HG03039 (cell line): ENCODE results near the gene MOSMO.
"Not testable (repeated sequence)": the region's sequence is repeated elsewhere in the genome, so short reads cannot be mapped to it uniquely, and the experiment has no call there.

Experiments used
- ATAC-seq: cut with Tn5 transposase; IDR thresholded peaks from one replicate; pipeline ENCODE4 v1.9.1; 2021; ENCODE audit warnings: mild to moderate bottlenecking, moderate library complexity; ENCODE audit not compliant: unreplicated experiment

Gene MOSMO

DNA sequence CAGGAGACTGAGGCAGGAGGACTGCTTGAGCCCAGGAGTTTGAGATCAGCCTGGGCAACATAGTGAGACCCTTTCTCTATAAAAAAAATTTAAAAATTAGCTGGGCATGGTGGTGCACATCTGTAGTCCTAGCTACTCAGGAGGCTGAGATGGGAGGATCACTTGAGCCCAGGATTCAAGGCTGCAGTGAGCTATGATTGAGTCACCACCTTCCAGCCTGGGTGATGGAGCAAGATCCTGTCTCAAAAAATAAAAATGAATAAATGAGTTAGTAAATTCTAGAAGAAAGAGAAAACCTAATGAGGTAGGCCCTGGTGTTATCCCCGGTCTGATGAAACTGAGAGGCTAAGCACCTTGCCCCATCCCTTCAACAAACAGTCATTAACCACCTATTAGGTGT, 5.9 kb upstream of the MOSMO start:
- not testable (repeated sequence) for ATAC-seq

DNA sequence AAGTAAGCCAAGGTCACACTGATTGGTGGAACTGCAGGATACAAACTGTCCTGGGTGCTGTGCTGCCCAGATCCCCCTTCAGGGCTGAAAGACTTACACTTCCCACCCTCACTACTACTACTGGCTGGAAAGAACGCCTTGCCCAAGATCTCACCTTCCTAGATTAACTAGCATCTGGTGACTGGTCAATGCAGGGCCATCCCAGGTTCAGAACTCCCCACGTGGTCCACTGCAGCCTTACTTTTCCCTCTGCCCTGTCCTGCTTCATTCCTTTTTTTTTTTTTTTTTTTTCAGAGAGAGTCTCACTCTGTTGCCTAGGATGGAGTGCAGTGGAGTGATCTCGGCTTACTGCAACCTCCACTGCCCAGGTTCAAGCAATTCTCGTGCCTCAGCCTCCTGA, 4.7 kb upstream of the MOSMO start:
- no peak for ATAC-seq

DNA sequence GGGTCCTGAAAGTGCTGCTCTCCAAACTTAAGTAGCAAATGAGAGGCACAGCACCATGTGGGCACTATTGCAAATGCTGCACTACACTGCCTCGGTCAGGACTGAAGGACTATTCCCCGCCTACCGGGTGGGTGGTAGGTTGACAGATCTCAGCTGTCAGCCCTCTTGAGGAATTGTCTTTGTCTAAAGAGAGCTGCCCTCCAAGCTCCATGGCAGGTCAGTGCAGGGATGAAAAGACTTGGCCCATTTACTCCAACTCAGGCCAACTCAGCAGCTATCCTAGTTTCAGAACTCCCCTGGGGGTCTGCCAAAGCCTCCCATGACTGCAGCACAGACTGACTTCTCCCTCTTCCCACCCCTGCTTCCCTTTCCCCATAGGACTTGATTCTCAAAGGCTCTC, 3.6 kb upstream of the MOSMO start:
- no peak for ATAC-seq

DNA sequence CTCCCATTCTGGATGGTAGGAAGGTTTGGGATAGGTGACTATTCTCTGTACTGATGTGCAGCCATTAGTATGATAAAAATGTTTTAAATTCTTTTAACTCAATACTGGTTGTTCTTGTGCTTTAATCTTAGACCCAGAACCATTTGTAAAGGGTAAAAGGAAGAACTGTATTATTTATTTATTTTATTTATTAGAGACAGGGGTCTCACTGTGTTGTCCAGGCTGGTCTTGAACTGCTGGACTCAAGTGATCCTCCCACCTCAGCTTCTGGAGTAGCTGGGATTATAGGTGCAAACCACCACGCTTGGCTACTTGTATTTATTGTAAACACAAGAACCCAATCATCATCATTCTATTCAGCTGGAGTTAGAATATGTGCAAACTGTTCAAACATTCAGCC, 2.2 kb upstream of the MOSMO start:
- no peak for ATAC-seq

DNA sequence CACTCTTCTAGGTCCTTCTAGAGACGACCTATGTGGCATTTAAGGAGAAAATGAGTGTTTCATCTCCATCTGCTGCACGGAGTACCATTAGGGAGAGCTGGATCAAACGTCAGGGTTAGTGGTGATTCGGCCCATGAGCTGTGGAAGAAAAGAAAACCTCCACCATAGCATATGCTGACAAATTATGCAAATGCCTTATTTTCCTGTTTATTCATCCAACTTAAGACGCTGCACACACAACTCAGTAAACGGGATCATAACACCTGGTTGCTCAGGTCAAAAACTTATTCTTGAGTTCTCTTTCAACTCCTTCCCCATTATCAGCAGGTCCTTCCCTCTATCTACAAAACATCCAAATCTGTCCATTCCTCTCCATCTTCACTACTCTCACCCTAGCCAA, 1.3 kb upstream of the MOSMO start:
- ATAC-seq, result no peak

DNA sequence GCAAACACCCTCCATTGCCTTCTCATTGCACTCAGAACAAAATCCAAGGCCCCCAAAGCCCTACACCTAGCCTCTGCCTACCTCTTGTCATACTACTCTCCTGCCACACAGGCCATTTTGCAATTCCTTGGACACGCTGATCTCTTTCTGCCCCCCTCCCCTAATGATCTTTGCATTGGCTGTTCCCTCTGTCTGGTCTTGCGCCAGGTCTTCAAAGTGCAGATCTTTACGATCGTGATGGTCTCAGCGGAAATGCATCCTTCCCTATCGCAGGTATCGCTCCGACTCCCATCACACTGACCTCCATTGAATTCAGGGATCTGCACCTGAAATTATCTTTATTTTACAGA, 777 bp upstream of the MOSMO start:
- ATAC-seq, result no peak

DNA sequence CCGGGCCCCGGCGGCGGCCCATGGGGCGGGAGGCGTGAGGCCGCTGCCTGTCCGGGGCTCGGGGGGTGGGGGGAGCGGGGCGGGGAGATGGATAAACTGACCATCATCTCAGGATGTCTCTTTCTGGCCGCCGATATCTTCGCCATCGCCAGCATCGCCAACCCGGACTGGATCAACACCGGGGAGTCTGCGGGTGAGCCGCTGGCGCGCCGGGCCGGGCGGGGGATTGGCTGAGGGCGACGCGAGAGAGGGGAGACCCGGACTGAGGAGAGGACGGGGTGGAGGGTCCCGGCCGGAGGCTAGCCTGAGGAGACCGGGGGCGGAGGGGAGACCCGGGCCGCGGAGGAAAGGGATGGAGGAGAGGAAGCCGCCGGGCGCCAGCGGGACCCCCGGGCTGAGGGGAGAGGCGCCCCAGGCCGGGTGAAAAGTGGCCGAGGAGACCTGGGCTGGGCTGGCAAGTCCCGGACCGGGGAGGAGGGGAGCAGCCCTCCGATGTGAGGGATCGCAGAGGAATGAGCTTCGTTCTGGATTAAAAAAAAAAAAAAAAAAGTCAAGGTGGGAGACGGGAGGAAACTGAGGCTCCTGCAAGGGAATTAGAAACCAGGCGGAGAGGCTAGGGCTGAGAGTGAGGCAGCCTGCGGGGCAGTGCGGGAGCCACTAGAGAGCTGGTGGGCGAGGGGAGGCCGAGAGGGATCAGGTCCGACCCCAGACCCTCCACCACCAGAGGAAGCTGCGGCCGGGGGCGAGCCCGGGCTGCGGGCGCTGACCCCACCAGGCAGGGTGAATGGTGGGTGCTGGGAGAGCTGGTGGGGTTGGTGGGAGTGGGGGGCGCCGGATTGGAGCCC, 526 bp downstream of the MOSMO start:
- ATAC-seq, result no peak

DNA sequence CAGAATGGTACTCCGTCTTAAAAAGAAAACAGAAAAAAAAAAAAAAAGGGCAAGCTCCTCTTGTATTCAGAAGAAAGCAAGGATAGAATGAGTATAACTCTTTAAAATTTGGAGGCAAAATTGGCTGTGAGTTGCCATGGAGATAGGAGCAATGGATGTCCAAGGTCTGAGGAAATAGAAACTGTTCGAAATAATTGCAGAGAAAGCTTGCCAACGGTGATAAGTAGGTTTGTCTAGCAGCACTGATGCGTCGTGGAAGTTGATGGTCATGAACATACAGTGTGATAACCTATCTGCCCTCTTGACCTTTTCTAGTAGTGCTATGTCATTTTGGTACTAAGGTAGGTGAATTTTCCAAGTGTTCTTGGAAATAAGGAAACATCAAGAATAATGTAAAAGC, 3.0 kb downstream of the MOSMO start:
- ATAC-seq, result no peak

DNA sequence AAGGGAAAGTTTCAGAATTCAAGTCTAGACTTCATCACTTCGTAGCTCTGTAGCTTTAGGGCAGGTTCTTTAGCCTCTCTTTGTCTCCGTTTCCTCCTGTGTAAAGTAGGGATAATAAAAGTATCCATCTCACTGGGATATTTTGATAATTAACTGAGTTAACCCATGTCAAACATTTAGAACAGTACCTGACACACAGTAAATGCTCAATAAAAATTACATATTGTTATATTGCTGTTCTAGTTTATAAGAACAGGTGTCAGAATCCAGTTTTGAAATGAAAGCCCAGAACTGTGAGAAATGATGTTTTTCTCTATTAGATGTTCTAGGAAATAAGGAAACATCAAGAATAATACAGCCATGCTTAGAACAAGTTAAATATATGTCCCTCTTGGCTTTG, 4.3 kb downstream of the MOSMO start:
- ATAC-seq, result no peak

DNA sequence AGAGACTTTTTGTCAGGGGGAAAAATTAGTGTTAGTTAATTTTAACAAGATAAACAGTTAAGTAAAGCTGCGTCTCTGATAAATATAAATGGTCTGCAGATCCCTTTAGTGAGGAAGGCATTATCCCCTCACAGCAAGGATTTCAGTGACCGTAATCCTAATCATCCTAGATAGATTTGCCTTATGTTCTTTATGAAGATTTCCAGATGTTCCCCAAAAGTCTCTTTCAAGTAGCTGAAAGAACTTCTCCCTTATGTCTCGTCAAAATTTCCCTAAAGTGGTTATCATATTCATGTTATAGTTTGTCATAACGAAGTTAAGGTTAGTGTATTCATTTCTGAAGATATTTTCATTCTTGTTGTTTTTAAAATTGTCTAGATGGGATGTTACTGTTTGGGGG, 5.6 kb downstream of the MOSMO start:
- no peak for ATAC-seq

DNA sequence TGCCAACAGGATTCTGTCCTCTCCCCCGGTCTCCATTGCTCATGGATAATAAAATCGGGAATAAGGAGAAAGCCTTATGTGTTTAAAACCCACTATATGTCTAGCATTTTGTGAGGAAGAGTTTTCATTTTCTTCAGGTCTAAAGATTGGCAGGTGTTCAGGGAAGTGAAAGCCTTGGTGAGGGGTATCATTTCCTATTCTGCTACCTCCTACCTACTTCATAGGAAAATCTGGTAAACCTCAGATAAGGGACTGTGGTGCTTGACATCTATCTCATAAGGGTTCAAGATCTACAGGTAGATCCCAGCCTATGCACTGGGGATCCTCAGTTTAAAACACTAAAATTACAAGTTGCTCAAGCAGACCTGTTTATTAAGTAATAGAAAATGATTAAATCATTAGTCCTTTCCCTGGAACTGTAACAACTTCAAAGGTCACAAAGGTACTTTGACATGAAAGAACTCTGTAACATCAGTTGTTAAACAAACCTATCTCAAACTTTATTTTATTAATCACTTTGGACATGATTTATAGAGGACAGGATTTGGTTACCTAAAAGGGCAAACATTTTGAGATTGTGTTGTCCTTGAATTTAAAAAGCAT, 6.5 kb downstream of the MOSMO start:
- no peak for ATAC-seq

DNA sequence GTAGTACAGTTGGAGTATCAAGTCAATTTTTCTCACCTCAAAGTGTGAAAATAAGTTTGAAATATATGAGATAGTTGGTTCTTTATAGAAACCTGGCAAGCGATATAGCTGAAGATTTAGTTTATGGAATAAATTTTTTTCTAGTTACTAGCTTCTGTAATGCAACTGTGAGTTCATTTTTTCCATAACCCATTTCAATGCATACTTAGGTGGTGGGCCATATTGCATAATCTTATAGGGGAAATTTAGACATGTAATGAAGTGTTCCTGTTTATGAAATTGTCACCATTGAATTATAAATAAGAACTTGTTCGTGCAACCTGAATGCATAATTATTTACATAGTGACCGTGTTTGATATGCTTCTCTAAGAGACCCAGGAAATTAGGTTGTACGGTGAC, 9.0 kb downstream of the MOSMO start:
- no peak for ATAC-seq

DNA sequence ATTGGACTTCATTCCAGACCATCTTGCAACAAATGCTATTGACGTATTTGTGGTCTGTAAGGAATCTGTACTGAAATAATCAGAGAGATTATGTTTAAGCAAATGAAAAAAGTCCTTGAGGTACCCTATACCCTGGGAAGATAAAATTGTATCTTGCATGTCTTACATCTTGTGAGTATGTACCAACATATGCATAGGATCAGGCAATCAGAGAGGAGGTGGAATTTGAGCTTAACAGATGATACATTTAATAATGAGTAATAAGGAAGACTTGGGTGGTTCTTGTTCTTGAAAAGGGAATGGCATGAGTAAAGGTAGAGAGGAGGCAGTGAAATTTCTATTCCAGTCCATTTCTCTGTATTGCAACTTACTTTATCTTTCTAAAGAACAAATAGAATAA, 10.6 kb downstream of the MOSMO start:
- no peak for ATAC-seq

DNA sequence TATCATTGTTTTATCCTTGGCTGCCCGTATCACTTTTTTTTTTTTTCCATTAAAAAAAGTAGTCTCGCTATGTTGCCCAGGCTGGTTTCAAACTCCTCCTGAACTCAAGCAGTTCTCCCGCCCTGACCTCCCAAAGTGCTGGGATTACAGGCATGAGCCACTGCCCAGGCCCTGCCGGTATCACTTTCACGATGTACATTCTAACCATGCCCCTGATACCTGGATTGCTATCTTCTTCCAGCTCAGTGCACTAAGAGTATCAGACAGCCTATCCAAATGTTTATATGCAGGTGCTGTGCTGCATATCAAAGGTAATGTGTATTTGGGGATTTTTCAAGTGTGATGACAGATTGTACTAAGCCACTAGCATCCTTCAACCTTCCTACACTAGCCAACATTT, 14.2 kb downstream of the MOSMO start:
- no peak for ATAC-seq

DNA sequence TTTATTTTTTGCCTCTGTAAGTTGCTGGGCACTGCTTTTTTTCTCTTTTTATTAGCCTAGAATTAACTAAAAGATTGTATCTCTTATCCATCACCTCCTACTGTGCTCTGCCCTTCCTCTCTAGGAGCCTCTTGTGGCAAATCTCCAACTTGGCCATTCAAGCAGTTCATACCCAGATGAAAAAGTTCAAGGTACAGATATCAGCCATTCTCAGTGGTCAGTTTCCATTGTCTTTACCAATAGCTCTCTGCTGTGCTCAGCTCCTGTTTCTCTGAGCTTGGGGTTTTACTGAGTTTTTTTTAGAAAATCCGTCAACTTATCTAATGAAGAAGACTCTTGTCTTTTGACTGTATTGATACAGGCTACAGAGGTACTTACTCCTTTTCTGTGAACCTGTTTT, 15.6 kb downstream of the MOSMO start:
- ATAC-seq, result no peak

DNA sequence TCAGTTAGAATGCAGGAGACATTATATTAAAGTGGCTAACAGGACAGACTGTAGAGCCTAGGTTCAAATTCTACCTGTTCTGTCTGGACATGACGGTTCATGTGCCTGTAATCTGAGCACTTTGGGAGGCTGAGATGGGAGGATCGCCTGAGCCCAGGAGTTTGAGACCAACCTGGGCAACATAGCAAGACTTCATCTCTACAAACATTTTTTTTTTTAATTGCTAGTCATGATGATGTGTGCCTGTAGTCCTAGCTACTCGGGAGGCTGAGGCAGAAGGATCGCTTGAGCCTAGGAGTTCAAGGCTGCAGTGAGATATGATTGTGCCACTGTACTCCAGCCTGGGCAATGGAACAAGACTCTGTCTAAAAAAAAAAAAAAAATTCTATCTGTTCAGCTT, 16.9 kb downstream of the MOSMO start:
- ATAC-seq, result not testable (repeated sequence)

DNA sequence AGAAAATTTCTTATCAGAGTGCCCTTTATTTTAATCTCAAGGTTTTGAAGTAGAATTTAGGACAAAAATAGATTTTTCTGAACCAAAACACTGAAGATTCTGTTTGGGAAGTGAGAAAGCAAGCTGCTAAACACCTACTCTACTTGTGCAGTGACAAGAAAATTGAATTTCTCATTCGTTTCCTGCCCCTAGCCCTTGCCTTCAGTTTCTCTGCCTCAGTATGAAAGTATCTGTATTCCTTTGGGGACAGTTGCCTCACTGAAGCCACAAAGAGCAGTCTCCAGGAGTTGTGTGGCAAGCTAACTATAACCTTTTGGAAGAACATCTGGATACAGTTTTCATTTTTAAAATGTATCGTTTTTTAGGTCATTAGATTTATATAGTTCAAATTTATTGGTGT, 19.7 kb downstream of the MOSMO start:
- ATAC-seq, result no peak

DNA sequence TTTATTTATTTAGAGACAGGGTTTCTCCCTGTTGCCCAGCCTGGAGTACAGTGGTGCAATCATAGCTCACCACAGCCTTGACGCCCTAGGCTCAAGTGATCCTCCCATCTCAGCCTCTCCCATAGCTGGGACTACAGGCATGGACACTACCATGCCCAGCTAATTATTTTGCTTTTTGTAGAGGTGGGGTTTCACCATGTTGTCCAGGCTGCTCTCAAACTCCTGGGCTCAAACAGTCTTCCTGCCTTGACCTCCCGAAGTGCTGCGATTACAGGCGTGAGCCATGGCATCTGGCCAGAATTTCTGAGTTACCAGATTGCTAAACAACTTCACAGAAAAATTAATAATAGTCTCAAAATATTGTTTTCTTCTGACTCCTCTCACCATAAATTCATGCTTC, 21.7 kb downstream of the MOSMO start:
- no peak for ATAC-seq

DNA sequence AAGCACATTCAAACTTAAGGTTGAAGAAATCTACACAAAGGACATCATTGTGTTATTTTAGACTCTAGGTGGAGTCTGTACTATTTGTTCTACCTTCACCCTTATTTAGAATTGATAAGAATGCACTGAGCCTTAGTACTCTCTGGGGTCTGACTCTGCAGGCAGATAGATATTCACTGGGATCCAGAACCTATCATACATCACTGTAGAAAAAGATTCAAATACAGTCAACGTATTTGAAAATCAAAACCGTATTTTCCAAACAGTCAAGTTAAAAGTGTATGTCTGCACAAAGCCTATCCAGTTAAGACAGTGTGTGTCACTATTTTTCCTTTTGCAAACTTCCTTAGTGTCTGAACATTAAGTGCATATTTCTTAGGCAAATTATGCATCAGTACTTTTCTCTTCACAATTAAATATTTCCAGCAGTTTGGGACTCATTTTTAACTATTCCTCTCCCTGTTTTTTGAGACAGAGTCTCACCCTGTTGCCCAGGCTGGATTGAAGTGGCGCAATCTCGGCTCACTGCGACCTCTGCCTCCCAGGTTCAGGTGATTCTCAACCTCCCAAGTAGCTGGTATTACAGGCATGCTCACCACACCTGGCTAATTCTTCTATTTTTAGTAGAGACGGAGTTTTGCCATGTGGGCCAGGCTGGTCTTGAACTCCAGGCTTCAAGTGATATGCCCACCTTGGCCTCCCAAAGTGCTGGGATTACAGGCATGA, 22.3 kb downstream of the MOSMO start:
- ATAC-seq, result no peak

DNA sequence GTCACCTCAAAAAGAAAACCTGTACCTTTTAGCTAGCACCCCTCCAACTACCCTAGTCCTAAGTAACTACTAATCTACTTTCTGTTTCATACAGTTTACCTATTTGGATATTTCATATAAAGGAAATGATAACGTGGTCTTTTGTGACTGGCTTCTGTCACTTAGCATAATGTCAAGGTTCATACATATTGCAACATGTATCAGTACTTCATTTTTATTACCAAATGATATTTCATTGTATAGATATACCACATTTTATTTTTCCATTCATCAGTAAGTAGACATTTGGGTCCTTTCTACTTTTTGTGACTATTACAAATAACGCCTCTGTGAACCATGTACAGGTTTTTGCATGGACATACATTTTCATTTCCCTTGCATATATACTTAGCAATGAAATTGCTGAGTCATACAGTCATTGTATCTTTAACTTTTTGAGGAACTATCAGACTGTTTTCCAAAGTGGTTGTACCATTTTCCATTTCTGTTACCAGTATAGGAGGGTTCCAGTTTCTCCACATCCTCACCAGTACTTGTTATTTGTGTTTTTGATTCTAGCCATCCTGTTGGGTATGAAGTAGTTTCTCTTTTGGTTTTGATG, 23.7 kb downstream of the MOSMO start:
- ATAC-seq, result no peak

DNA sequence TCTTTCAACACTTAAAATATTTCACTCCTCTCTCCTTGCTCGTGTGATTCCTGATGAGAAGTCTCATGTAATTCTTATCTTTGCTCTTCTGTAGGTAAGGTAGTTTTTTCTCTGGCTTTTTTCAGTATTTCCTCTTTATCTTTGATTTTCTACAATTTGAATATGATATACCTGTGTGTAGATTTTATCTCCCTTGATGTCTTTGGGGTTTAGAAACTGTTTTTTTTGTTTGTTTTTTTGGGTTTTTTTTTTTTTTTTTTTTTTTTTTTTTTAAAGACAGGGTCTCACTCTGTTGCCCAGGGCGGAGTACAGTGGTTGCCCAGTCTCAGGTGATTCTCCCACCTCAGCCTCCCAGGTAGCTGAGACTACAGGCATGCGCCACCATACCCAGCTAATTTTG, 26.6 kb downstream of the MOSMO start:
- ATAC-seq, result no peak

DNA sequence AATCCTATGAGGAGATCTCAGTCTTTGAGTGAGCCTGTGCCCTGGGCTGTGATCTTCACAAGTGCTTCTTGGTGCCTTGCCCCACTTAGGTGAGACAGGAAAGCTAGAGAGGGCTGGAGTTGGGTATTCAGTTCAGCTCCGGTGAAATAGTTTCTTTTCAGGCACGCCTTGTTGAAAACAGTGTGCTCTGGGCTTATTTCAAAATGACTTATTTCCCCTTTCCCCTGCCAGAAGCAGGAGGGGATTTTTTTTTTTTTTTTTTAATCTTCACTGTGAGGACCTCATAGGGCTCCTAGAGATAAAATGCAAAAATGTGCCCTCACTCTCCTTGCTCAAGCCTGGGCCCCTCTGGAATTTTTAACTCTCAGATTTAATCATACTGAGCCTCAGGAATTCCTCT, 27.2 kb downstream of the MOSMO start:
- ATAC-seq, result no peak
